HG02885 (cell line): ENCODE data around the gene HDGF.

ENCODE experiments used
- ATAC-seq: cut with Tn5 transposase; IDR thresholded peaks from one replicate; pipeline ENCODE4 v1.9.1; 2021; ENCODE audit warnings: mild to moderate bottlenecking; ENCODE audit not compliant: unreplicated experiment, poor library complexity

HDGF gene

DNA sequence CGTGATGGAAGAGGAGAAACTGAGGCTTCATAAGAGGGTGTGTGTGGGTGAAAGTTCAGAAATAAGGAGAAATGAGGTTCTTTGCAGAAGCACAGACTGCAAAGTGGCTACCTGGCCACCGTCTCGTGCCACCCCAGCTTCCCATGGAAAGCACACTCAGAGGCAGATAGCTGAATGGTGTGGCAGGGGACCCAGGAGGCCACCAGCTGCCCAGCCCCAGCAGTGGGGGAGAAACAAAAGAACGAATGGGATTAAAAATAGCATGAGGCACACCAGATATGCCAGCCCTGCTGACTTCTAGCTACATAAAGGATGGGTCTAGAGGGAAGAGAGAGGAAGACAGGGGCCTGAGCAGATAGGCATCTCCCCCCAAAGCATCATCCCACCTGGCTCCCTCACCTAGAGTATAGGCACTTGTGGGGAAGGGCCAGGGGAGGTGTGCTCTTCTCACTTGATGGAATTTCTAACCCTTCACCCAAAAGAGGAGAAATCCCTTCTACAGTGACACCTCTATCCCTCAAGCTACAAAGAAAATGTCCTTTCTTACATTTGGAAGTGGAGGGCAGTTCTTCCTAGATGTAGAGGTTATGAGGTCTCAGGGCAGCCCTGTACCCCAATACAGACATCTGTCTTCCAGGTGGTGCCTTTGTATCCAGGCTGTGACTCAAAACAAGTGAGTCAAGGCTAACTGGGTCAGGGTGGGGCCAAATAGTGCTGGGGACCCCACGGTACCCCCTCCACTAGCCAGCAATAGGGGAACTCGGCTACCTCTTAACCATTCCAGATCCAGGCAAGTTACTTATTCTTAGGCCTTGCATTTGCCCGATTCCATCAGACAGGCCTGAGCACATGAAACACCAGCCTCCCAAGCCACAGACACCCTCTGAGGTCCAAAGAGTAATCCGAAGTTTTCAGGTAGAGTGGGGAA lies 3.5 kb downstream of the HDGF start:
- no peak for ATAC-seq

DNA sequence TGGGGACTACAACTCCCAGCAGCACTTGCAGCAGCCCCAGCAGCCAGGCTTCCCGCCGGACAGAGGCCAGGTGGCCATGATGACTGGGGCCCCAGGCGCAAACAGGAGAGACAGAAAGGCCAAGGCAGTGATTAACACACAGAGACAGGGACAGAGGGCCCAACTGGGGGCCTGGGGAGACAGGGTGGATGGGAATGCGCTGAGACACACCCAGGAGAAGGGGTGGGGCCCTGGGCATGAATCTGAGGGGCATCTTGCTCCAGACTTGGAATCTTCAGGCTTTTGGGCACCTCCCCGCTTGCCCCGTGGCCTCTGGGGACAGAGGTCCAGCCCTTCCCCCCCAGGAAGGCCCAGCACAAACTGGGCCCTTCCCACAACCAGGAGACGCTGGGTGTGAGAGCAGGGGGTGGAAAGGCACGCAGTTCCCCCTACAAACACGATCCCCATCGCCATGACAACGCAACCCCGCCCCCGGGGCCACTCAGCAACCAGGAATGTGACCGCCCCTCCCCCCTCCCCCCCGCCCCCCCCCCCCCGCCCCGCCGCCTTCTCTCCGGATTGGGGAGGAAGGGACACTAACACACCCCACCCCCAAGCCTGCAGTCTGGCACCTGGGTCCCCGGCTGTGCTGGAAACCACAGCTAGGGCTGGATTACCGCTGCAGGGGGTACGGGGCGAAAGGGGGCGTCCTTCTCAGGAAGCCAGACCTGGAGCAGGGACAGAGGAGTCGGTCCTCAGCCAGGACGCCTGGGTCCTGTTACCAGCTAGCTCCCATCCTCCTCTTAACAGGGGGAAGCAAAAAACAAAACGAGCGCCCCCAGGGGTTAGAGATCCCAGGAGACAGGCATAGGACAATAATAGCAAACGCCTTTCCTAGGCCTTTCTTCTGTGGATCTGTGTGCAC lies 4.5 kb downstream of the HDGF start:
- ATAC-seq, result no peak

DNA sequence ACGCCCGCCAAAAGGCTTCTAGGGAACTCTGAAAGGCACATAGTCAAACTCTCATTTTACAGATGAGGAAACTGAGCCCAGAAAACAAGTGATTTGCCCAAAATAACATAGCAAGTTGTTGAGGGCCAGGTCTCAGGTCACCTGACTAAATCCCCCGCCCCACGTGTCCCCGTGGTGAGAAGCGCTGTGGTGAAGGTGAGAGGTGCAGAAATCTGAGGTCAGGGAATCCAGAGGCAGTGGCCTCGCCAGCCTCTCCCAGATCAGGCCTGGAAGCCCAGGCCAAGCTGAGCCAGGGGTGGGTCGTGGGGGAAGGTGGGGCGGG lies 5.1 kb downstream of the HDGF start:
- no peak for ATAC-seq

DNA sequence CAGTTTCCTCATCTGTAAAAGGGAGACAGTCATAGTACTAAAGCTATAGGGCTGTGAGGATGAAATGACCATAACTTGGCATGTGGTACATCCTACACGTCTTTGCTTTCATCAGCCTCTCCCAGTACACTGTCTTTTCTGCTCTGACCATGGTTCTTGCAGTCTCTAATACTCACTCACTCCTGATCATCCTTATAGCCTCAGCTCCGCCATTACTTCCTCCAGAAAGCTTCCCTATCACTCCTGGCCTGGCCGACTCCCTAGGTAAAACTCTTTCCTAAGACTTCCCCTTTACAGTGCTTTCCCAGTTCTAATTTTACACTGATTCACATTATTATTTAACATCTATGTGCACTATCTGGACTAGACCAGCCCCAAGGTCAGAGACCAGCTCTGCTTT lies 5.6 kb downstream of the HDGF start:
- no peak for ATAC-seq

DNA sequence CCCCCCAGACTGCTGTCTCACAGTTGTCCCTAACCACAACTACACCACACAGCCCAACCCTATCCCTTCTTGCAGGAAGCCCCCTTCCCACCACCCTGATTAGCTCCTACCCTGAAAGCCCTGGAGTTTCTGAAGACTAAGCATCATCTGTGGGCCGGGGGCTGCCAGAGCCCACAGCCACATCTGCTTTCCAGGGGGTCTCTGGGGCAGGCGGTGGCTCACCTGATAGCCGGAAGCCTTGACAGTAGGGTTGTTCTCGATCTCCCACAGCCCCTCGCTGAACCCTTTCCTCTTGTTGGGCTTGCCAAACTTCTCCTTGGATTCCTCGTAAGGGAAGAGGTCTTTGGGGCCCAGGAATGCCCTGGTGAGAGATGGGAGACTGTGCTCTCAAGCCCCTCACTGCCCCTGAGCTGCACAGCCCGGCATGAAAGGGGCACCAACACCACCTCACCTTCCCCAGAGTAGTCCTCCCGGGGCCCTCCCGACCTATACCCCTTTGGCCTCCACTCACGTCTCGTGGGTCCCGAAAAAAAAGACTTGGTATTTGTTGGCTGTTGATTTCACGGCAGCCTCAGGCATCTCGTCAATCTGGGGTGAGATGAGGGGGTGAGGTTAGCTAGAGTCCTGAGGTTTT lies 6.6 kb downstream of the HDGF start:
- ATAC-seq, result no peak

DNA sequence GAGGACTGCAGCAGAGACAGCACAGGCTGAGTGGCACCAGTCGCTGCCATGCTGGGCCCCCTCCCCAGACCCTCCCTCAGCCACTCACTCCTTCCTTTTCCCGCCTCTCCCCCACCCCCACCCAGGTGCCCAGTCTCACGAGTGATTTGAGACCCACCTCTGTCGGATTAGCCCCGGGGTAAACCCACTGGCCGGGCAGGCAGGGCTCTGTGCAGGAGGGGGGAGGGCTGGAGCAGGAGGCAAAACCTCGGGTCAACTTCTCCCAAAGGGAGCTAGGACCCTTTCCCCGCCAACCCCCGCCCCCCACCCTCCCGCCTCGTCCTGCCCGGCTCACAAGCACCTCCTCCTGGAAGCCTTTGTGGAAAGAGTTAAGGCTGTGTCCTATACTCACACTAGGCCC lies 7.1 kb downstream of the HDGF start:
- no peak for ATAC-seq

DNA sequence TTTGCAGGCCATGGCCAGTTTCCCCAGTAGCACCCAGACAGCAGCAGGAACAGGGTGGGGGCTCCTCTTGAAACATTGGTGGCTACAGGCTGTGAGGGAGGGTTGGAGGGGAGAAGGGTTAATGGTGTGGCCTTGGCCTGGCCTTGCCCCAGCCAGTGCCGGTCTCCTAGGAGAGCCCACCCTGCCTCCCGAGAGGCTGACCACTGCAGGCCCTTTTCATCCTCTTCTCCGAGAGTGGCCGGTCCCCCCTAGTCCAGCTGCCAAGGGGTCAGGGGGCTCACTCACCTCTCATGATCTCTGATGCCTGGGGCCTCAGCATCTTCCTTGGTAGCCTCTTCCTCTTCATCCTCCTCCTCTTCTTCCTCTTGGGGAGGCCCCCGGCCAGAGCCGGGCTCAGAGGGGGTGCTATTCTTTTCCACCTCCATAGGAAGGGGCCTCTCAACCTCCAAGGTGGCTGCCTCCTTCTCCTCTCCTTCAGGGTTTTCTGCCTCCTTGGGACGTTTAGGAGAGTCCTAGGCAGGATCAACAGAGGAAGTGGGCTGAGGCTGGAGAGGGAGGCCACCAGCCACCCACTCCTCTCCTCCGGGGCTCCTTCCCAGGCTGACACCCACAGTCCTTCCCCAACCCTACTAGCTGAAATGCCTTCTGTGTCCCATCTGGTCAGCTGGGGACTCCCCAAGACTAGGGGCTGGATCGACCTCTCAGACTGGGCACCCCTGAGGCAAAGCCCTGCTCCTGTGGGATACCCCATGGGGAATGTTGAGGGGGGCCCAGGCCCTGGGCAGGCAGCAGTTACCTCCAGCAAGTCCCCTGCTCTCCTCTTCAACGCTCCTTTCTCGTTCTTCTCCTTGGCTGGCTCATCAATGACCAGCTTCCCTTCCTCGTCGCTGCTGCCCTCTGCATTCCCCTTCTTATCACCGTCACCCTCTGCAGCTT lies 7.8 kb downstream of the HDGF start:
- no peak for ATAC-seq

DNA sequence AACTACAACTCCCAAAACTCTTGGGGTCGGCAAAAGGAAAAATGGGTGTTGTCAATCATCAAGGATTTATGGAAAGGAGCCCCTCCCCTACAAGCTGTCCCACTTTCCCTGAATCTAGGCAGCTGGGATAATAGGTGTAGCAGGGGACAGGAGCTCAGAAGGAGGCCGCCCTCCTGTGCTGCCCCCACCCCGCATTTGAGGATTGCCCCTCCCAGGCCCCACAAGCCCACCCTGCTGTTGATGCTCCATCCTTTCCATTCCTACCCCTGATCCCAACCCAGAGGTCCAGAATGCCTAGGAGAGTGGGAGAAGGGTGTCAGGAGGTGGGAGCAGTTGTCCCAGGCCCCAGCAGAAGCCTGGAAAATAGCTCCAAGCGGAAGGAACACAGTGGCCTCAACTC lies 8.7 kb downstream of the HDGF start:
- no peak for ATAC-seq

DNA sequence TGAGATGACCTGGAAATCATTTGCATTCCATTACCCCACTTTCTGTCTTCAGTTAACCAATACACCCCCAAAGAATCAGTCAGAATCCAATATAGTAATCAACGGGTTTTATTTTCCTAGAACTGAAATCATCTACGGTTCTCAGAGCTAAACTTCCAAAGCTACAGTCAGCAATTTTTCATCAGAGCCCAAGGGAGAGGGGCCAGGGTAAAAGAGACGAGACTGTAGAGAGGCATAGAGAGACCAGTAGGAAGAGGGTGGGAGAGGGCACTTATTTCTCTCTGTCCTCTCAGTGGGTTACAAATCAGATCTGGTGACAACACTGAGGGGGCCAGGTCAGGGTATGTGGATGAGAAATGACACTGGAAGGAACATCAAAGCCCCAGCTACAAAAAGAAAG lies 9.5 kb downstream of the HDGF start:
- no peak for ATAC-seq

DNA sequence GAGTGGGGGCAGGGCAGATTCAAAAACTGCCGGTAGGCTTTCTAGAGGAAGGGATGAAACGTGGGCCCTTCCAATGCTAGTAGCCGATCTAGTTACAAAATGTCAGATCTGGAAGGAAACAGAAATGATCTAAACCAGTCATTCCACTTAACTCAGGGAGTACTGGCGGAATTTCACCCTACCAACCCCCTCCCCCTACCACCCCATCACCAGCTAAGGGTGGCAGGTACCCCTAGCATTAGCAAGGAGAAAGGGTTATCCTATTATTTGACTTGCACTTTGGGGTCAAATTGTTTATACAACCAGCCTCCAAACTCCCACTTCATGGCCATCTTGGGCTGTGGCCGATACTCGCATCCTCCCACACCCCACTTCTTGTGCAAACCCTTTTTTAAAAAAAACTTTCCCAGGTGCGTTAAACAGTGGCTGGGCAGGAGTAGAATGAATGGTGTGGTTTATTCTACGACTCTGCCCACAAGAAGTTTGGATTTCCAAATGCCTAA lies 9.9 kb downstream of the HDGF start:
- no peak for ATAC-seq

DNA sequence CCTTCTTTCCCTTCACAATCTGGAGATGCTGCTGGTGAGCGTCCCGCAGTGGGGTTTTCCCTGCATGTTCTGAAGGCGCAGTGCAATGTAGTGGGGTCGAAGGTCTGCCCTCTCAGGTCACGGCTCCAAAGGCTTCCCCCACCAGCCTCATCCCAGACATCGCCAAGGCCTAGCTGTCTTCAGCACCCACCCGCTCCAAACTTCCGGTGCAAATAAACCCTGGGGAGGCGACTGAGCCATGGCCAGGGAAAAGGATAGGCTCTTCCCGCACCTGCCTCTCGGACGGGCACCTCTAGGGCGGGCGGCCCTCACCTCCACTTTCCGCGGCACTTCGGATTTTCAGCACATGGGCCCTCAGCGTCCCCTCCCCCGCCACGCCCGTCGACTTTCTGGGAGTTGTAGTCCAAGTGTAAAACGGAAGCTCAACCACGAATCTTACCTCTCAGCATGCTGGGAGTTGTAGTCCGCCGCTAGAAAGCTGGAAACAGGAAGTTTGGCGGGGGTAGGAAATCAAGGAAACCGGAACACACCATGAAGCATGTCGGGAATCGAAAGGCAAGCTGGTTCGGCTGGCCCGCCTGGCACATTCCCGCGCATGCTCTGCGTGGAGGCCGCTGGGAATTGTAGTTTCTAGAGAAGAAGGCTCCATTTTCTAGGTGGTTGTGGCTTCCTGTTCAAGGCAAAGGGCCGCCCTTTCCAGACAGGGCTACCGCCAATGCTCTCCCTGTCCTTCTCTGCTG lies 10.6 kb downstream of the HDGF start, which contains the start of gene MRPL24:
TSS of gene MRPL24 (minus strand) at position 348 of the 740 bp plus-strand sequence. CDS start 2,384 bp downstream, outside the sequence.
- peak; percentile 86 for ATAC-seq

DNA sequence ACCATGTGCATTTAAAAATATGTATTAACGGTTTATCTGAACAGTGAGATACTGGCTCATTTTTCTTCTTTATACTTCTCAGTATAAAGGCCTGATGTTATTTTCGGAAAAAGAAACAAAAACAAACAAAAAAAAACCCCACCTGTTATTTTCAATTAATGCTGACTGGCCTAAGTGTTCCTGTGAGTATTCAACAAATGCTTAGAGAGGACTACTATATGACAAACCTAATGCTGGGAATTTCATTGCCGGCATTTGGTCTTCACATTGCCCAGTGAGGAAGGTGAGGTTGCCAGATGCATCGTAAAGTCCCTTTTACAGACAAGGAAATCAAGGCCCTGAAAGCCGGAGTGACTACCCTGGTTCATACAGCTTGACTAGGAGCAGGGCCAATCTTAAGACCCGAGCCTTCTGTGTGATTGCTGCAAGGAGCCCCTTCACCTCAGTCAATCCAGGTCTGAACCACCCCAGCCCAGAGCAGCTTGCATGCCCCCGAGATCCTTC lies 11.2 kb downstream of the HDGF start:
- no peak for ATAC-seq

DNA sequence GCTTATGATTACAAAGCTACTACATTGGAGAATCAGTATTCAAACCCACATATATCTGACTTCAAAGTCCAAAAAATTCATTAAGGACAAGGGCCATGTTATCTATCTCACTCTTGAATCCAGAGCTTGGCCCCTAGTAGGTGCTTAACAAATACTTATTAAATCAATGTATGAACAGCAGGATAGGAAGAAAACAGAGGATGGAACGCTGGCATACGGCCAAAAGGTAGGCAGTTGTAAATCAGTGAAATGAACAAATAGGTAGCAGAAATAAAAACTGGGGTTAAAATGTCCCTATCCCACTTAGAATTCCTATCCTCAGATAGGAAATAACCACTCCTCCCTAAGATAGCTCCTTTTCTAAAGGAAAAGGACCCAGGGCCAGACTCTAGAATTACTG lies 12.6 kb downstream of the HDGF start:
- ATAC-seq, result no peak

DNA sequence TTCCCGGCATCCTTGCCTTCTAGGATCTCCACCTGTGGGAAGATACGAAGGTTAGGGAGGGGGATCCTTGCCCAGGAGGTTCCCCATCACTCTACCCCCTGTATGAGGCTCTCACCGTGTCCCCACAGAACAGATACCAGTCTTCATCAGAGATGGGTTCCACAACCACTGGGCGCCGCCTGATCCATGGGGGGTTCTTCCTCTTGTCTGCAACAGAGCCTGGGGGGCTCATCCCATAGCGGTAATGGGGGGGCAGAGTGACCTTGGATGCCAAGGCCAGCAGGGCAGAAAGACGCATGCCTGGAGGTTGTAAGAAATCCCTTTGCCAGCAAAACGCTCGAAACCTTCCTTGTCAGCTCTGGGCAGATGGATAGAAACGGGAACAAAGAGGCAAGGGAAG lies 13.1 kb downstream of the HDGF start:
- no peak for ATAC-seq

DNA sequence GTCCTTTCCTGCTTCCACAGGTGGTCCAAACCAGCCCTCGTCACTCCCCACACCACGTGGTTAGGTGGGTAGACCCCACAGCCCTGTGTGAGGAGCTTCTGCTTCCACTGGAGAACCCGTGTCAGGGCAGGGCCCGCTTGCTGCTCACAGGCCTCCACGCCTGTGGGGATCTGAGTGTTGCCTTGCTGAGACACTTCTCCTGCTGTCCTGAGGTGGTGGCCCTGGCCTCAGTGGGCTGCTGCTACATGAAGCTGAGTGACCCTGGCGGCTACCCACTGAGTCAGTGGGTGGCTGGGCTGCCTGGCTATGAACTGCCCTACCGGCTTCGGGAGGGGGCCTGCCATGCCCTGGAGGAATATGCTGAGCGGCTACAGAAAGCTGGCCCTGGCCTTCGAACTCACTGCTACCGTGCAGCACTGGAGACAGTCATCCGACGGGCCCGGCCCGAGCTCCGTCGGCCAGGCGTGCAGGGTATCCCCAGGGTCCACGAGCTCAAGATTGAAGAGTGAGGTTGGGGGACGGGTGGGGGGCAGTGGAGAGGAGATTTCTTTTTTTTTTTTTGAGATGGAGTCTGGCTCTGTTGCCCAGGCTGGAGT lies 17.4 kb downstream of the HDGF start:
- ATAC-seq, result no peak

DNA sequence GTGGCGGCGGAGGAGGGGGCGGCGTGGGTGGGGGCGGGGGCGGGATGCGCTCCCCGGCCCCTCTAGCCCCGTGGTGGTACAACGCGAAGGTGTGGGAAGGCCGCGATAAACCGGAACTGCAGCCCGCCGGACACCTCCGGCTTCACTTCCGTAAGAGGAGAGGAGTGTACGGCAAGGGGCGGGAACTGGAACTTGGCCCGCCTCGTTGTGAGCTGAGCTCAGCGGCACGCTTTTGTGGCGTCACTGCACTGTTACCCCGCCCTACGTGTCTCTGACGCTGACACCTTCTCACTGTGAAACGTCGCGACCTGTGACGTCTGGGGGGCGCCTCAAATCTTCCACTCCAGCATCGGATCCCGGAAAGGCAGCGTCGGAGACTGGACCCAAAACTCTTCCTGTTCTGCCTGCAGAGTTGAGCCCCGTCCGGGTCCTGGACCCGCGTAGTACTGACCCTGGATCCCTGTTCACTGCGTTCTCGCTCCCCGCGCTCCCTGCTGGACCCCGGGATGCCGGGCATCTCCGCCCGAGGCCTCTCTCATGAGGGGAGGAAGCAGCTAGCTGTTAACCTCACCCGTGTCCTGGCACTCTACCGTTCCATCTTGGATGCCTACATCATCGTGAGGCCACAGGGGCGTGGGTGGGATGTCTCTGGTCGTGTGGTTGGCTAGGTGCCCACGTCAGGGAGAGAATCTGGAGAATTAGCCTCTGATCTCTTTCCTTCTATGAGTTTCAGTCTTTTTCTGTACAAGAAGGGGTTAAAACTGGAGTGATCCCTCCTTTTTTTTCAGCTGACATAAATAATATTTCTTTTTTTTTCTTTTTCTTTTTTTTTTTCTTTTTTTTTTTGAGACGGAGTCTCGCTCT lies 22.6 kb downstream of the HDGF start, which contains the start of gene ISG20L2:
TSS of gene ISG20L2 (minus strand) at position 168 of the 864 bp plus-strand sequence. CDS start 1,114 bp downstream, outside the sequence.
- ATAC-seq, result peak; percentile 89

DNA sequence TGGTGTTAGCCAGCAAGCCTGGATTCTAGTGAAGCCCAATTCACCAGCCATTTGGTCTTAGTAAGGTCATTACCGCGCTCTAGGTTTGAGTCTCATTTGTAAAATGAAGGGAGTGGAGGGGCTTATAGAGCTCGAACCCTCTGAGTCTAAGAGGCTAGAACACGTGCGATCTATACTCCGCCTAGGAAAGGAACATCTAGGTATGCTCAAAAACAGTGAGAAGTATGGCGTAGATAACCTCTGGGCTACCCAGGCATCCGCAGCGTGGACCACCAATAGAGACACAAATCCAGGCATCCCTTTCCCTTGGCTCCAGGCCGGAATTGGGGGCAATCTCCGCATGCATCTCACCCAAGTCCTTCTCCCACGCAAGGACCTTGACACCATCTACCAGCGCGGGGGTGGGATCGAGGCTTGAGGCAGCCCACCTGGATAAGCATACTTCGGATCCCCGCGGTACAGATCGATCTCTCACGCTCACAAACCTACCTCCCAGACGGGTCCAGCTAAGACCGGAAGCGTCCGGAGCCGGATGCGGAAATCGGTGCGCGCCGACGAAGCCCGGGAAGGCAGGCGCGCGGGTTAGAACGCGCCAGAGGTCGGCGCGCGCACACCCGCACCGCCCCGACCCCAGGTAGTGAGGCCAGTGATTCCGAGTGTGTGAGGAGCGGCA lies 23.4 kb downstream of the HDGF start, which contains the start of gene METTL25B:
TSS of gene METTL25B (plus strand) at position 544 of the 673 bp plus-strand sequence. CDS start 636 bp downstream, outside the sequence.
- peak; percentile 64 for ATAC-seq
